ENCODE measurements around the gene CCDC85C.

- no peak for TF ChIP-seq POLR2AphosphoS5 (IDR thresholded peaks at IDR 0.05; ENCODE audit: borderline replicate concordance, low read depth, low read length)
- no peak for TF ChIP-seq EZH2 (IDR thresholded peaks at IDR 0.05)
Observed at GRCh38 chr14:99648027-99648784, 44.2 kb upstream of the CCDC85C start.

Measured in SK-N-MC (cell line).